Neural cell (in vitro differentiated cells): ENCODE results near the gene PROM2.

ENCODE experiments used
- CTCF ChIP-seq: fragments of 450-650 bp; IDR thresholded peaks from 2 replicates; pipeline ENCODE4 v1.5.1; 2014; ENCODE audit warnings: antibody characterized with exemption, mild to moderate bottlenecking, moderate library complexity; ENCODE audit not compliant: poor library complexity, severe bottlenecking
- EP300 ChIP-seq: fragments of 450-650 bp; conservative IDR thresholded peaks from 2 replicates; pipeline ENCODE4 v1.6.1; 2014; ENCODE audit warnings: antibody characterized with exemption, mild to moderate bottlenecking, moderate library complexity; ENCODE audit not compliant: poor library complexity, severe bottlenecking
- EZH2 ChIP-seq: fragments of 200-600, 300-800 bp; shearing (Covaris generic), sonication (generic); IDR thresholded peaks from 2 replicates; pipeline ENCODE4 v1.6.1; 2014; ENCODE audit warnings: antibody characterized with exemption, low read length, borderline replicate concordance, mild to moderate bottlenecking; ENCODE audit not compliant: insufficient read depth, poor library complexity, severe bottlenecking
- MXI1 ChIP-seq: fragments of 450-650 bp; conservative IDR thresholded peaks from 2 replicates; pipeline ENCODE4 v1.6.1; 2014; ENCODE audit warnings: antibody characterized with exemption, mild to moderate bottlenecking; ENCODE audit not compliant: poor library complexity, severe bottlenecking
- POLR2AphosphoS5 ChIP-seq: IDR thresholded peaks from 2 replicates; pipeline ENCODE4 v1.6.1; 2012
- RAD21 ChIP-seq: fragments of 450-650 bp; conservative IDR thresholded peaks from 2 replicates; pipeline ENCODE4 v1.6.1; 2014; ENCODE audit warnings: antibody characterized with exemption, mild to moderate bottlenecking, moderate library complexity
- REST ChIP-seq: IDR thresholded peaks from 2 replicates; pipeline ENCODE4 v1.6.1; 2012; ENCODE audit warnings: borderline replicate concordance
- SMC3 ChIP-seq: fragments of 450-650 bp; conservative IDR thresholded peaks from 2 replicates; pipeline ENCODE4 v1.6.1; 2014; ENCODE audit warnings: antibody characterized with exemption, mild to moderate bottlenecking, moderate library complexity; ENCODE audit not compliant: poor library complexity
- TAF1 ChIP-seq: IDR thresholded peaks from 2 replicates; pipeline ENCODE4 v1.6.1; 2012; ENCODE audit warnings: low read depth

GRCh38 chr2:95275601-95276243, 1.5 kb downstream of the PROM2 start:
- TF ChIP-seq CTCF (no peak), EZH2 (no peak), RAD21 (no peak), EP300 (no peak), REST (no peak), SMC3 (no peak), TAF1 (no peak), POLR2AphosphoS5 (no peak), MXI1 (no peak)
